GM21360 (cell line): ENCODE data around the gene ANKRD52.
"Not testable (repeated sequence)": the region's sequence is repeated elsewhere in the genome, so short reads cannot be mapped to it uniquely, and the experiment has no call there.

Experiments
- ATAC-seq: cut with Tn5 transposase; IDR thresholded peaks from one replicate; pipeline ENCODE4 v1.9.1; 2021; ENCODE audit warnings: mild to moderate bottlenecking, moderate library complexity; ENCODE audit not compliant: unreplicated experiment

Gene ANKRD52

GRCh38 chr12:56213878-56214277, 44.3 kb downstream of the ANKRD52 start:
- ATAC-seq, result no peak

- ATAC-seq, result no peak
Observed at GRCh38 chr12:56212361-56212760, 45.8 kb downstream of the ANKRD52 start.

- no peak for ATAC-seq
Observed at GRCh38 chr12:56208006-56208405, 50.2 kb downstream of the ANKRD52 start.

DNA sequence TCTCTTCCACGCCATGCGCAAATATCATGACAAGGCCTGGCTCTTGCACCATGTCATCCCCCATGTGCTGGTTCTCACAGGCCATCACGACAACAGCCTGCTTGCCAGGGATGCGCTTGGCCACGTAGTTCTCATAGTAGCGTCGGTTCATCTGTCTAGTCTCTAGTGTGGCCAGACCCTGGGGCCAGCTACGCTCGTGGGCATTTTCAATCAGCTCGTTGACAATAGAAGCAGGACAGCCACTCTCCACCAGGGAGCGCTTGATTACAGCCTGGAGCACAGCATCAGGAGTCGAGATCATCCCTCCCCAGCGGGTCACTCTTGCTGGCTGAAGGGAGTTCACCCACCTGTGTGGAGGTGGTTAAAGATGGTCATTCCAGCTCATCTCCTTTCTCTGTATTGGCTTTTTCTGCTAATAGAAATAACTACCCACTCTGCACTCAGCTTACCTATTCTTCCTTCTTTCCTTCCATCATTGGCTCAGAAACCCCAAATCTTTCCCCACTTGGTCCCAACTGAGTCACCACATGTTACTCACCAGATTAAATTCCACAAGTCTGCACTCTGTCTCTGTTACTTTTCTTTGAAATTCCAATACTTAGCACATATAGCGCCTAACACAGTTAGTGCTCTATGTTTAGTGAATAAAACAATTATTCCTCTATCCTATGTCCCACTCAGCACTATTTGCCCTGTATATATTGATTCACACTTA, 51.6 kb downstream of the ANKRD52 start:
- ATAC-seq, result no peak

DNA sequence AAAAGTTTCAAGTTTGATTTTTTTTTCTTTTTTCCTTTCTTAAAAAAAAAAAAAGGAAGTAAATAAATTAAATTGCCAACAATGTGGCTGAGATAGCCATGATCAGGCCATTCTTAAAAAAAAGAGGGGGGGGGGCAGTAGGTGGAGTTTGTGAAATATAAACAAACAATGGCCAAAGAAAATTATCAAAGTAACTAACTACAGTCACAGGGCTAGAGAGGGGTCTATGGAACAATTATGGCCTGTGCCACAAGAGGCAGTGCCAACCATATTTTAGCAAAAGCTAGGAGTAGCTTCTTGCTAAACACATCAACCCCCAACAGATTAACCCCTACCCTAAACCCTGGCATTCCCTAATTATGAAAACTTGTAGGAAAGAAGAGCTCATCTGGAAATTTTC, 52.7 kb downstream of the ANKRD52 start:
- no peak for ATAC-seq

GRCh38 chr12:56204275-56204674, 53.9 kb downstream of the ANKRD52 start:
- no peak for ATAC-seq

DNA sequence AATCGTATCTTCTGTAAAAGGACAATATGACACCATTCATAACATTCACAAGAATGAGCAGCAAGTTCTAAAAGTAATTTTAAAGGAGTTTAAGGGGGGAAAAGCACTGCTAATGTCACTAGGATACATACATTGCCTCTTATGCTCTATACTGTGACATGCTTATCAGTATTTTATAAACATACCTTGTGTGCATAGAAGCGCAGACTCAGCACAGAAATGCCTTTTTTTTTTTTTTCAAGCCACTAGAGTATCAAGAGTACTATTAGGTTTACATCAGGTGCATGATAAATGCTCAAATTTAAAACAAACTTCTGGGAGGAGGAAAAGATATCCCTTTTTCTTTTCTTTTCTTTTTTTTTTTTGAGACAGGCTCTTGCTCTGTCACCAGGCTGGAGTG, 55.3 kb downstream of the ANKRD52 start:
- no peak for ATAC-seq

DNA sequence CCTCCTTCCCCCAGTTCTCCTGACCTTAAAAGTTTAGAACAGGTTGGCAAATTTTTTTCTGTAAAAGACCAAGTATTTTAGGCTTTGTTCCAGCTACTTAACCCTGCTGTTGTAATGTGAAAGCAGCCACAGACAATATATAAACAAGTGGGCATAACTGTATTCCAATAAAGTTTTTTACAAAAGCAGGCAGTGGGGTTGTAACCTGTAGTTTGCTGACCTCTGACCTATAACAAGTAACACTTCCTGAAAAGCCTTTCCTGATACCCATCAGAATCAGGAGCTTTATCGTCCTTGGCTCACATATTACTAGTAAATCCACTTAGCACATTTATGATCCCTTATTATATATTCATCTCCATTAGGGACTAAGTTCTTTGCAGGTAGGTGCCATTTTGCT, 55.8 kb downstream of the ANKRD52 start:
- ATAC-seq, result no peak

GRCh38 chr12:56198836-56199235, 59.3 kb downstream of the ANKRD52 start:
- no peak for ATAC-seq

DNA sequence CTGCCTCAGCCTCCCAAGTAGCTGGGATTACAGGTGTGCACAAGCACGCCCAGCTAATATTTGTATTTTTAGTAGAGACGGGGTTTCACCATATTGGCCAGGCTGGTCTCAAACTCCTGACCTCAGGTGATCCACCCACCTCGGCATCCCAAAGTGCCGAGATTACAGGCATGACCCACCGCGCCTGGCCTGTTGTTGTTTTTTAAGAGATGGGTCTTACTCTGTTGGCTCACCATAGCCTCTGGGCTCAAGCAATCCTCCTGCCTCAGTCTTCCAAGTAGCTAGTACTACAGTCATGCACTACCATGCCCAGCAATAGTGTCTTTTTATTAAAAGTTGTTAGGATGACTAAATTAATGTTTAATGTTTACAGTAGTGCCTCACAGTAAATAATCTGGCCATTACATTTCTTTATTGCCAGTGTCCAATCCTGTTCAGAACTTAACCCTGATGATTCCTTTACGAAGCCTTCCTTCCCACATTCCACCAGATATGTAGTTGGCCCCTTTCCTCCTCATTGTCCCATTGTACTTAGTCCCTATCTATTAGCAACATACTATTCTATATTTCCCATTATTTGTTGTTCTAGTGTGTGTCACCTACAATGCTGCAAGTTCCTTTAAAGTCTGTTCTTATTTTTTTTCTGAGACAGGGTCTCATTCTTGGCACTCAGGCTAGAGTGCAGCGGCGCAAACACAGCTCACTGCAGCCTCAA, 60.1 kb downstream of the ANKRD52 start:
- no peak for ATAC-seq

DNA sequence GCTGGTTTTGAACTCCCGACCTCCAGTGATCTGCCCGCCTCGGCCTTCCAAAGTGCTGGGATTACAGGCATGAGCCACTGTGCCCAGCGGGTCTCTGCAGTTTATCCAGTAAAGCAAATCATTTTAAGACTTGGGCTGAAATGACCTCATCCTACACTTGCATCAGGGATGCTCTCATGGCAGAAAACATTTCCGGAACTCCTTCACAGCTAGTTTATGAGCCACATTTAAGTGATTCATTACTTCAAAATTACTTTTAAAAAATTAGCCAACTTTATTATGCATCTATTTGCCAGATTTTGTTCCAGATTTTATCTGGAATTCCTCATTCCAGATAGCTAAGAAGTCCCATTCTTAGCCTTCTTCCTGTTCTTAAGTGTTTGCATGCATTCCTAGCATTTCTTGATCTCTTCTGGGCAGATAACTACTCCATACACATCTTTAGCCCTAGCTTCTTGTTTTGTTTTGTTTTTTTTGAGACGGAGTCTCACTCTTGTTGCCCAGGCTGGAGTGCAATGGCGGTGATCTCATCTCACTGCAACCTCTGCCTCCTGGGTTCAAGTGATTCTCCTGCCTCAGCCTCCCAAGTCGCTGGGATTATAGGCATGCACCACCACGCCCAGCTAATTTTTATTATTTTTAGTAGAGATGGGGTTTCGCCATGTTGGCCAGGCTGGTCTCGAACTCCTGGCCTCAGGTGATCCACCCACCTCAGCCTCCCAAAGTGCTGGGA, 61.2 kb downstream of the ANKRD52 start:
- ATAC-seq, result not testable (repeated sequence)

GRCh38 chr12:56193025-56193578, 65.1 kb downstream of the ANKRD52 start:
- ATAC-seq, result no peak

GRCh38 chr12:56192582-56192981, 65.6 kb downstream of the ANKRD52 start:
- ATAC-seq, result no peak

- ATAC-seq, result no peak
Observed at GRCh38 chr12:56190695-56191155, 67.5 kb downstream of the ANKRD52 start.

GRCh38 chr12:56189918-56190694, 68.1 kb downstream of the ANKRD52 start:
- ATAC-seq, result peak; percentile 36

GRCh38 chr12:56189099-56189917, 68.9 kb downstream of the ANKRD52 start, which contains the start of gene SMARCC2:
SMARCC2 (minus strand) TSS chr12:56189483; CDS start chr12:56189461, 22 bp downstream.
- peak; percentile 66 for ATAC-seq

GRCh38 chr12:56188778-56189098, 69.4 kb downstream of the ANKRD52 start:
- ATAC-seq, result no peak

GRCh38 chr12:56188131-56188777, 69.9 kb downstream of the ANKRD52 start:
- no peak for ATAC-seq
